ENCODE measurements around the gene UBAP2L.

The UBAP2L gene

GRCh38 chr1:154179946-154180687 is 40.6 kb upstream of the UBAP2L start:
- Histone ChIP-seq H3K9ac (ENCODE audit: low read length) (no peak overlapping the region), H3K18ac (ENCODE audit: low read length) (no peak overlapping the region), H2AK5ac (ENCODE audit: low read length) (no peak overlapping the region), H3K23ac (ENCODE audit: low read length) (no peak overlapping the region), H4K91ac (ENCODE audit: low read depth, low read length) (no peak overlapping the region), H3K27ac (ENCODE audit: low read depth, low read length) (no peak overlapping the region), H3K79me1 (ENCODE audit: low read length) (peaks cover 15% of the 10 kb centered on the region), H2BK120ac (ENCODE audit: insufficient read depth, low read length, poor library complexity) (no peak overlapping the region), H3K79me2 (ENCODE audit: control insufficient read depth, insufficient read depth, low read length, poor library complexity) (peaks cover 36% of the 10 kb centered on the region), H3K4me1 (ENCODE audit: control insufficient read depth in 1 of 2, insufficient read depth in 2 of 2, low read length in 2 of 2) (peaks cover 13 to 24% of the 10 kb centered on the region in 2 experiments), H3K9me3 (ENCODE audit: insufficient read depth, low read depth, low read length) (no peaks in the 10 kb centered on the region), H3K14ac (ENCODE audit: low read length) (no peak overlapping the region), H3K4me2 (ENCODE audit: low read length) (peak overlapping the region; percentile 27), H3K4me3 (ENCODE audit: low read depth, low read length) (no peak overlapping the region), H4K12ac (ENCODE audit: low read depth, low read length) (no peak overlapping the region), H3K36me3 (ENCODE audit: control insufficient read depth in 1 of 2, insufficient read depth in 2 of 2, low read length in 2 of 2) (peaks cover 5 to 10% of the 10 kb centered on the region in 2 experiments), H3K27me3 (ENCODE audit: insufficient read depth, low read length) (no peaks in the 10 kb centered on the region), H2BK12ac (ENCODE audit: low read length) (no peak overlapping the region), H3K4ac (ENCODE audit: low read depth, low read length) (peak overlapping the region; percentile 74), H2AFZ (ENCODE audit: insufficient read depth, low read length, poor library complexity) (no peak overlapping the region), H4K8ac (ENCODE audit: low read depth, low read length) (no peak overlapping the region), H2BK5ac (ENCODE audit: low read depth, low read length, poor library complexity) (no peak overlapping the region)
- DNase-seq = no peak
- WGBS (ENCODE audit: extremely low coverage, insufficient coverage, insufficient read length) = no CpG with 5 or more reads among the region's 3 CpGs

GRCh38 chr1:154181944-154182343 is 38.8 kb upstream of the UBAP2L start:
- peak overlapping the region; percentile 99 for H3K4me3 ChIP-seq (ENCODE audit: low read depth, low read length)
- peak overlapping the region; percentile 67 for H3K27ac ChIP-seq (ENCODE audit: low read depth, low read length)
- no CpG with 5 or more reads among the region's 6 CpGs for WGBS (ENCODE audit: extremely low coverage, insufficient coverage, insufficient read length)
- no peaks in the 10 kb centered on the region for H3K27me3 ChIP-seq (ENCODE audit: insufficient read depth, low read length)
- H3K79me2 ChIP-seq (ENCODE audit: control insufficient read depth, insufficient read depth, low read length, poor library complexity) = peaks cover 36% of the 10 kb centered on the region
- H3K9me3 ChIP-seq (ENCODE audit: insufficient read depth, low read depth, low read length) = no peaks in the 10 kb centered on the region
- H3K14ac ChIP-seq (ENCODE audit: low read length) = peak overlapping the region; percentile 75
- H2AK5ac ChIP-seq (ENCODE audit: low read length) = peak overlapping the region; percentile 73
- peak overlapping the region; percentile 84 for H3K4ac ChIP-seq (ENCODE audit: low read depth, low read length)
- no peak overlapping the region for H3K23ac ChIP-seq (ENCODE audit: low read length)
- H3K79me1 ChIP-seq (ENCODE audit: low read length) = peaks cover 15% of the 10 kb centered on the region
- no peak overlapping the region for H2BK12ac ChIP-seq (ENCODE audit: low read length)
- peak overlapping the region; percentile 27 for H2BK5ac ChIP-seq (ENCODE audit: low read depth, low read length, poor library complexity)
- no peak overlapping the region for H2AFZ ChIP-seq (ENCODE audit: insufficient read depth, low read length, poor library complexity)
- peak overlapping the region; percentile 95 for H3K9ac ChIP-seq (ENCODE audit: low read length)
- peak in 1 of 2 donors; percentile 43 for DNase-seq
- peak overlapping the region; percentile 2 for H3K18ac ChIP-seq (ENCODE audit: low read length)
- no peak overlapping the region for H2BK120ac ChIP-seq (ENCODE audit: insufficient read depth, low read length, poor library complexity)
- peak overlapping the region; percentile 60 for H4K91ac ChIP-seq (ENCODE audit: low read depth, low read length)
- peak overlapping the region; percentile 74 for H3K4me2 ChIP-seq (ENCODE audit: low read length)
- peaks cover 13 to 22% of the 10 kb centered on the region in 2 experiments for H3K4me1 ChIP-seq (ENCODE audit: control insufficient read depth in 1 of 2, insufficient read depth in 2 of 2, low read length in 2 of 2)
- peaks cover 0 to 3% of the 10 kb centered on the region in 2 experiments for H3K36me3 ChIP-seq (ENCODE audit: control insufficient read depth in 1 of 2, insufficient read depth in 2 of 2, low read length in 2 of 2)
- peak overlapping the region; percentile 77 for H4K8ac ChIP-seq (ENCODE audit: low read depth, low read length)
- peak overlapping the region; percentile 2 for H4K12ac ChIP-seq (ENCODE audit: low read depth, low read length)

GRCh38 chr1:154182344-154183045 is 38.3 kb upstream of the UBAP2L start:
- Histone ChIP-seq H3K23ac (ENCODE audit: low read length) (no peak overlapping the region), H4K12ac (ENCODE audit: low read depth, low read length) (peak overlapping the region; percentile 65), H3K36me3 (ENCODE audit: control insufficient read depth in 1 of 2, insufficient read depth in 2 of 2, low read length in 2 of 2) (peaks cover 0 to under 1% of the 10 kb centered on the region in 2 experiments), H3K79me1 (ENCODE audit: low read length) (peaks cover 15% of the 10 kb centered on the region), H4K91ac (ENCODE audit: low read depth, low read length) (peak overlapping the region; percentile 91), H3K4me1 (ENCODE audit: control insufficient read depth in 1 of 2, insufficient read depth in 2 of 2, low read length in 2 of 2) (peaks cover 13 to 18% of the 10 kb centered on the region in 2 experiments), H3K4me2 (ENCODE audit: low read length) (peak overlapping the region; percentile 74), H3K9me3 (ENCODE audit: insufficient read depth, low read depth, low read length) (no peaks in the 10 kb centered on the region), H2BK5ac (ENCODE audit: low read depth, low read length, poor library complexity) (peak overlapping the region; percentile 71), H2BK120ac (ENCODE audit: insufficient read depth, low read length, poor library complexity) (peak overlapping the region; percentile 28), H2AFZ (ENCODE audit: insufficient read depth, low read length, poor library complexity) (peak overlapping the region; percentile 48), H3K27me3 (ENCODE audit: insufficient read depth, low read length) (no peaks in the 10 kb centered on the region), H3K4me3 (ENCODE audit: low read depth, low read length) (peak overlapping the region; percentile 99), H3K79me2 (ENCODE audit: control insufficient read depth, insufficient read depth, low read length, poor library complexity) (peaks cover 32% of the 10 kb centered on the region), H4K8ac (ENCODE audit: low read depth, low read length) (peak overlapping the region; percentile 77), H3K14ac (ENCODE audit: low read length) (peak overlapping the region; percentile 75), H2AK5ac (ENCODE audit: low read length) (peak overlapping the region; percentile 81), H3K18ac (ENCODE audit: low read length) (peak overlapping the region; percentile 43), H3K4ac (ENCODE audit: low read depth, low read length) (peak overlapping the region; percentile 84), H3K9ac (ENCODE audit: low read length) (peak overlapping the region; percentile 95), H2BK12ac (ENCODE audit: low read length) (no peak overlapping the region), H3K27ac (ENCODE audit: low read depth, low read length) (peak overlapping the region; percentile 67)
- WGBS (ENCODE audit: extremely low coverage, insufficient coverage, insufficient read length) = no CpG with 5 or more reads among the region's 35 CpGs
- DNase-seq = peak; percentile 24 to 53

GRCh38 chr1:154183046-154183915 is 37.5 kb upstream of the UBAP2L start:
- peak overlapping the region; percentile 74 for H3K4me2 ChIP-seq (ENCODE audit: low read length)
- H3K4me3 ChIP-seq (ENCODE audit: low read depth, low read length) = peak overlapping the region; percentile 99
- H3K27me3 ChIP-seq (ENCODE audit: insufficient read depth, low read length) = no peaks in the 10 kb centered on the region
- H3K27ac ChIP-seq (ENCODE audit: low read depth, low read length) = peak overlapping the region; percentile 67
- peak overlapping the region; percentile 84 for H3K4ac ChIP-seq (ENCODE audit: low read depth, low read length)
- peak overlapping the region; percentile 81 for H2AK5ac ChIP-seq (ENCODE audit: low read length)
- H3K4me1 ChIP-seq (ENCODE audit: control insufficient read depth in 1 of 2, insufficient read depth in 2 of 2, low read length in 2 of 2) = peaks cover 13 to 15% of the 10 kb centered on the region in 2 experiments
- H3K79me2 ChIP-seq (ENCODE audit: control insufficient read depth, insufficient read depth, low read length, poor library complexity) = peaks cover 26% of the 10 kb centered on the region
- peaks cover 15% of the 10 kb centered on the region for H3K79me1 ChIP-seq (ENCODE audit: low read length)
- H2BK12ac ChIP-seq (ENCODE audit: low read length) = no peak overlapping the region
- H4K8ac ChIP-seq (ENCODE audit: low read depth, low read length) = peak overlapping the region; percentile 77
- peak overlapping the region; percentile 43 for H3K18ac ChIP-seq (ENCODE audit: low read length)
- peak overlapping the region; percentile 28 for H2BK120ac ChIP-seq (ENCODE audit: insufficient read depth, low read length, poor library complexity)
- H2AFZ ChIP-seq (ENCODE audit: insufficient read depth, low read length, poor library complexity) = peak overlapping the region; percentile 64
- H4K12ac ChIP-seq (ENCODE audit: low read depth, low read length) = peak overlapping the region; percentile 65
- H3K23ac ChIP-seq (ENCODE audit: low read length) = no peak overlapping the region
- H3K9ac ChIP-seq (ENCODE audit: low read length) = peak overlapping the region; percentile 95
- DNase-seq = peak; percentile 99
- no CpG with 5 or more reads among the region's 41 CpGs for WGBS (ENCODE audit: extremely low coverage, insufficient coverage, insufficient read length)
- H2BK5ac ChIP-seq (ENCODE audit: low read depth, low read length, poor library complexity) = peak overlapping the region; percentile 71
- no peaks in the 10 kb centered on the region for H3K36me3 ChIP-seq (ENCODE audit: control insufficient read depth in 1 of 2, insufficient read depth in 2 of 2, low read length in 2 of 2)
- no peaks in the 10 kb centered on the region for H3K9me3 ChIP-seq (ENCODE audit: insufficient read depth, low read depth, low read length)
- H4K91ac ChIP-seq (ENCODE audit: low read depth, low read length) = peak overlapping the region; percentile 91
- peak overlapping the region; percentile 75 for H3K14ac ChIP-seq (ENCODE audit: low read length)
